D341Med (cell line): ENCODE results near the gene MCTP2.
"Not testable (repeated sequence)": the region's sequence is repeated elsewhere in the genome, so short reads cannot be mapped to it uniquely, and the experiment has no call there.

Source experiments
- DNase-seq: peaks from one replicate; pipeline ENCODE4 v3.0.0; 2012; ENCODE audit warnings: low spot score

The MCTP2 gene

GRCh38 chr15:94235041-94235440 is 3.7 kb downstream of the MCTP2 start:
- DNase-seq: no peak

- no peak for DNase-seq
Measured at GRCh38 chr15:94235646-94236045, 4.3 kb downstream of the MCTP2 start.

- DNase-seq: no peak
Measured at GRCh38 chr15:94236608-94237007, 5.2 kb downstream of the MCTP2 start.

- no peak for DNase-seq
Measured at GRCh38 chr15:94237903-94238302, 6.5 kb downstream of the MCTP2 start.

GRCh38 chr15:94238539-94239118 is 7.3 kb downstream of the MCTP2 start:
- no peak for DNase-seq

- no peak for DNase-seq
Measured at GRCh38 chr15:94239474-94239873, 8.1 kb downstream of the MCTP2 start.

GRCh38 chr15:94240480-94240879 is 9.1 kb downstream of the MCTP2 start:
- DNase-seq: no peak

- no peak for DNase-seq
Measured at GRCh38 chr15:94242257-94242656, 10.9 kb downstream of the MCTP2 start.

- not testable (repeated sequence) for DNase-seq
Measured at GRCh38 chr15:94243003-94243402, 11.6 kb downstream of the MCTP2 start.

- DNase-seq: no peak
Measured at GRCh38 chr15:94243418-94243817, 12.1 kb downstream of the MCTP2 start.

GRCh38 chr15:94246016-94246415 is 14.7 kb downstream of the MCTP2 start:
- no peak for DNase-seq

GRCh38 chr15:94247789-94248638 is 16.7 kb downstream of the MCTP2 start:
- no peak for DNase-seq

GRCh38 chr15:94250801-94251200 is 19.4 kb downstream of the MCTP2 start:
- DNase-seq: no peak

GRCh38 chr15:94252223-94252766 is 20.9 kb downstream of the MCTP2 start:
- DNase-seq: no peak

GRCh38 chr15:94252906-94253491 is 21.6 kb downstream of the MCTP2 start:
- no peak for DNase-seq

GRCh38 chr15:94253742-94254141 is 22.4 kb downstream of the MCTP2 start:
- no peak for DNase-seq

GRCh38 chr15:94255540-94255939 is 24.2 kb downstream of the MCTP2 start:
- DNase-seq: no peak

- no peak for DNase-seq
Measured at GRCh38 chr15:94256511-94256910, 25.1 kb downstream of the MCTP2 start.

- DNase-seq: not testable (repeated sequence)
Measured at GRCh38 chr15:94257776-94258175, 26.4 kb downstream of the MCTP2 start.

- DNase-seq: no peak
Measured at GRCh38 chr15:94258246-94258645, 26.9 kb downstream of the MCTP2 start.

GRCh38 chr15:94259121-94259751 is 27.9 kb downstream of the MCTP2 start:
- DNase-seq: no peak

- no peak for DNase-seq
Measured at GRCh38 chr15:94259863-94260262, 28.5 kb downstream of the MCTP2 start.

GRCh38 chr15:94262201-94262600 is 30.8 kb downstream of the MCTP2 start:
- no peak for DNase-seq
